HFFc6 (cell line): Measurements from ENCODE around the gene HDAC6. TPM values are rescaled to one million over a fixed set of nuclear protein-coding genes. Genes with fewer than 3 reads are reported as not detected.

Experiments used
- DNase-seq: peaks from one replicate; pipeline ENCODE4 v3.0.0-alpha.2; 2018
- H3K27ac Mint-ChIP-seq: 2 replicates; pipeline ENCODE4 v1.8.0; 2020; ENCODE audit warnings: mild to moderate bottlenecking, mixed read lengths
- H3K27me3 Mint-ChIP-seq: 2 replicates; pipeline ENCODE4 v1.8.0; 2021; ENCODE audit warnings: mild to moderate bottlenecking, moderate library complexity, mixed read lengths; ENCODE audit not compliant: insufficient read depth
- H3K36me3 Mint-ChIP-seq: 2 replicates; pipeline ENCODE4 v1.8.0; 2021; ENCODE audit warnings: low read depth, mixed read lengths
- H3K4me1 Mint-ChIP-seq: 2 replicates; pipeline ENCODE4 v1.8.0; 2020; ENCODE audit warnings: low read depth, mixed read lengths
- H3K4me3 Mint-ChIP-seq: 2 replicates; pipeline ENCODE4 v1.8.0; 2020; ENCODE audit warnings: mild to moderate bottlenecking, moderate library complexity, mixed read lengths
- H3K9me3 Mint-ChIP-seq: 2 replicates; pipeline ENCODE4 v1.8.0; 2020; ENCODE audit warnings: mild to moderate bottlenecking, mixed read lengths
- CTCF ChIP-seq: fragments of 200-600 bp; sonication (generic); IDR thresholded peaks from 2 replicates; pipeline ENCODE4 v1.5.0; 2021; ENCODE audit warnings: antibody characterized with exemption, mild to moderate bottlenecking
- total RNA-seq, 6 experiments: library from RNA; stranded (reverse); fragmentation: NEBNext Ultra II Directional; extraction: Animal tissue kit (Norgen Biotek cat#: 25700); gene quantifications; 2 replicates in 1 of 6; 3 replicates in 5 of 6; pipeline ENCODE4 v1.2.3, GENCODE V29; 2021

HDAC6 gene
- total RNA-seq, 6 experiments from 2014 or later, result 22.4 to 30.8 (median 27.1) TPM

- H3K36me3 Mint-ChIP-seq, result no peaks in the 10 kb centered on the region
- DNase-seq, result no peak
Observed at GRCh38 chrX:48826135-48826875, 24.4 kb downstream of the HDAC6 start, which contains the start of gene ERAS. TSS of gene ERAS (plus strand) at chrX:48826513. CDS start at chrX:48829124, 2,611 bp downstream.

GRCh38 chrX:48826876-48827653 is 25.2 kb downstream of the HDAC6 start:
- no peak for TF ChIP-seq CTCF
- Mint-ChIP-seq H3K4me1 (no peaks in the 10 kb centered on the region), H3K4me3 (no peak overlapping the region), H3K9me3 (no peaks in the 10 kb centered on the region), H3K27ac (no peak overlapping the region), H3K36me3 (no peaks in the 10 kb centered on the region), H3K27me3 (peaks cover 2% of the 10 kb centered on the region)
- DNase-seq, result no peak

More at GRCh38 chrX:48826135-48826875, 24.4 kb downstream of the HDAC6 start, which contains the start of gene ERAS:
- Mint-ChIP-seq H3K4me3 (no peak within 1 kb of the TSS), H3K27ac (no peak within 1 kb of the TSS), H3K9me3 (no peaks in the 10 kb centered on the region), H3K27me3 (no peaks in the 10 kb centered on the region; the same call in 1 of the 2 replicates), H3K4me1 (no peaks in the 10 kb centered on the region)
- TF ChIP-seq CTCF, result no peak

DNA sequence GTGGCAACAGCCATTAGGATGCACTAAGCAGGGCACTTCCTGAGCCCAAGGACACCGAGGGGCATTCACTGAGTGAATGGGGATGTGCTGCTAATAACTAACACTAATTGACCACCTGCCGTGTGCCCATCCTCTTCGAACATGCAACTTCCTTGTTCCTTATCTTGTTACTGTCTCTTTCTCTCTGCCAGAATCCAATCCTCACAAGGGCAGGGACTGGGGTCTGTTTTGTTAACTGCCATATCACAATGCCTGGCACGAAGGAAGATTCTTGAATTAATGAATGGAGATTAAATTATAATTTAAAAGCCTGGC is 25.7 kb downstream of the HDAC6 start:
- H3K4me3 Mint-ChIP-seq, result no peak overlapping the region
- H3K27ac Mint-ChIP-seq, result no peak overlapping the region

GRCh38 chrX:48829016-48829735 is 27.3 kb downstream of the HDAC6 start:
- Mint-ChIP-seq H3K27me3 (peaks cover 19% of the 10 kb centered on the region), H3K4me3 (no peak overlapping the region)

More for the DNA sequence above, 25.7 kb downstream of the HDAC6 start:
- no peak for TF ChIP-seq CTCF
- Mint-ChIP-seq H3K4me1 (no peaks in the 10 kb centered on the region), H3K27me3 (peaks cover 5% of the 10 kb centered on the region), H3K9me3 (no peaks in the 10 kb centered on the region), H3K36me3 (no peaks in the 10 kb centered on the region)
- DNase-seq, result no peak

More at GRCh38 chrX:48829016-48829735, 27.3 kb downstream of the HDAC6 start:
- Mint-ChIP-seq H3K9me3 (no peaks in the 10 kb centered on the region), H3K4me1 (no peaks in the 10 kb centered on the region), H3K27ac (no peak overlapping the region), H3K36me3 (no peaks in the 10 kb centered on the region)
- no peak for DNase-seq
- no peak for TF ChIP-seq CTCF
